SU-DHL-6 (cell line): ENCODE data around the gene PTPRN2.

Experiments used
- EZH2phosphoT487 ChIP-seq: fragments of 200-600 bp; sonication (generic), shearing (Covaris generic); conservative IDR thresholded peaks from 2 replicates; pipeline ENCODE4 v1.6.1; 2018; ENCODE audit warnings: mild to moderate bottlenecking, antibody characterized with exemption, low read length, moderate library complexity, mixed read lengths
- TF ChIP-seq, protein P1 (sequence below): fragments of 200-600 bp; sonication (generic); IDR thresholded peaks from one replicate; pipeline ENCODE4 v1.5.1; 2017; ENCODE audit warnings: antibody characterized with exemption, mild to moderate bottlenecking, low read length, moderate library complexity; ENCODE audit not compliant: insufficient read depth, poor library complexity, severe bottlenecking

DNA sequence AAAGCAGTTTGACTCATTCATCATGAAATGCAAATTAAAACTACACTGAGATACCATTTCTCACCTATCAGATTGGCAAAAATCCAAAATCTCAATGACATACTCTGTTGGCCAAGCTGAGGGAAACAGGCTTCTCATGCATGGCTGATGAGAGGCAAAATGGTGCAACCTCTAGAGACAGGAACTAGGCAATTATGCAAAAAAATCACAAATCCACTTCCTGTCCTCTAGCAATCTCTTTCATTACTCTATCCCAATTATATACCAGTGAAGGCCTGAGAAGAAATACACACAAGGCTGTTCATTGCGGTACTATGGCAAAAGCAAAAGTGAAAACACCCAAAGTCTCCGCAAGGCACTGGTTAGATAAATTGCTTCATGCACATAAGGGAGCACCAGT is 25.9 kb upstream of the PTPRN2 start:
- TF ChIP-seq, protein P1, sequence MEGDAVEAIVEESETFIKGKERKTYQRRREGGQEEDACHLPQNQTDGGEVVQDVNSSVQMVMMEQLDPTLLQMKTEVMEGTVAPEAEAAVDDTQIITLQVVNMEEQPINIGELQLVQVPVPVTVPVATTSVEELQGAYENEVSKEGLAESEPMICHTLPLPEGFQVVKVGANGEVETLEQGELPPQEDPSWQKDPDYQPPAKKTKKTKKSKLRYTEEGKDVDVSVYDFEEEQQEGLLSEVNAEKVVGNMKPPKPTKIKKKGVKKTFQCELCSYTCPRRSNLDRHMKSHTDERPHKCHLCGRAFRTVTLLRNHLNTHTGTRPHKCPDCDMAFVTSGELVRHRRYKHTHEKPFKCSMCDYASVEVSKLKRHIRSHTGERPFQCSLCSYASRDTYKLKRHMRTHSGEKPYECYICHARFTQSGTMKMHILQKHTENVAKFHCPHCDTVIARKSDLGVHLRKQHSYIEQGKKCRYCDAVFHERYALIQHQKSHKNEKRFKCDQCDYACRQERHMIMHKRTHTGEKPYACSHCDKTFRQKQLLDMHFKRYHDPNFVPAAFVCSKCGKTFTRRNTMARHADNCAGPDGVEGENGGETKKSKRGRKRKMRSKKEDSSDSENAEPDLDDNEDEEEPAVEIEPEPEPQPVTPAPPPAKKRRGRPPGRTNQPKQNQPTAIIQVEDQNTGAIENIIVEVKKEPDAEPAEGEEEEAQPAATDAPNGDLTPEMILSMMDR = no peak
- TF ChIP-seq EZH2phosphoT487 = no peak
